Fibroblast of the aortic adventitia (primary cell): ENCODE results near the gene FAF2. TPM values are rescaled to one million over a fixed set of nuclear protein-coding genes. Genes with fewer than 3 reads are reported as not detected.

Experiments
- DNase-seq: peaks from one replicate; pipeline ENCODE4 v3.0.0-alpha.2; 2010; ENCODE audit warnings: low read depth
- H3K4me3 ChIP-seq: 2 replicates; pipeline ENCODE4 v1.5.1; 2011; ENCODE audit warnings: low read depth, mild to moderate bottlenecking, control low read depth, low read length, moderate library complexity
- total RNA-seq: library from RNA; depleted of rRNA; stranded (reverse); fragments of >200 nt; gene quantifications from 2 replicates; pipeline ENCODE4 v1.2.3, GENCODE V29; 2012; ENCODE audit warnings: low replicate concordance
- TF ChIP-seq, protein P1 (sequence below): IDR thresholded peaks from 2 replicates; pipeline ENCODE4 v1.5.1; 2011; ENCODE audit warnings: mild to moderate bottlenecking, low read length, control low read depth, inconsistent platforms; ENCODE audit not compliant: insufficient read depth

The FAF2 gene
- total RNA-seq, 1 donor = 45.3 TPM

- H3K4me3 ChIP-seq = no peak overlapping the region
- TF ChIP-seq, protein P1, sequence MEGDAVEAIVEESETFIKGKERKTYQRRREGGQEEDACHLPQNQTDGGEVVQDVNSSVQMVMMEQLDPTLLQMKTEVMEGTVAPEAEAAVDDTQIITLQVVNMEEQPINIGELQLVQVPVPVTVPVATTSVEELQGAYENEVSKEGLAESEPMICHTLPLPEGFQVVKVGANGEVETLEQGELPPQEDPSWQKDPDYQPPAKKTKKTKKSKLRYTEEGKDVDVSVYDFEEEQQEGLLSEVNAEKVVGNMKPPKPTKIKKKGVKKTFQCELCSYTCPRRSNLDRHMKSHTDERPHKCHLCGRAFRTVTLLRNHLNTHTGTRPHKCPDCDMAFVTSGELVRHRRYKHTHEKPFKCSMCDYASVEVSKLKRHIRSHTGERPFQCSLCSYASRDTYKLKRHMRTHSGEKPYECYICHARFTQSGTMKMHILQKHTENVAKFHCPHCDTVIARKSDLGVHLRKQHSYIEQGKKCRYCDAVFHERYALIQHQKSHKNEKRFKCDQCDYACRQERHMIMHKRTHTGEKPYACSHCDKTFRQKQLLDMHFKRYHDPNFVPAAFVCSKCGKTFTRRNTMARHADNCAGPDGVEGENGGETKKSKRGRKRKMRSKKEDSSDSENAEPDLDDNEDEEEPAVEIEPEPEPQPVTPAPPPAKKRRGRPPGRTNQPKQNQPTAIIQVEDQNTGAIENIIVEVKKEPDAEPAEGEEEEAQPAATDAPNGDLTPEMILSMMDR = no peak
- DNase-seq = no peak
These were observed 85.2 kb downstream of the FAF2 start for GRCh38 chr5:176533390-176533789.

DNA sequence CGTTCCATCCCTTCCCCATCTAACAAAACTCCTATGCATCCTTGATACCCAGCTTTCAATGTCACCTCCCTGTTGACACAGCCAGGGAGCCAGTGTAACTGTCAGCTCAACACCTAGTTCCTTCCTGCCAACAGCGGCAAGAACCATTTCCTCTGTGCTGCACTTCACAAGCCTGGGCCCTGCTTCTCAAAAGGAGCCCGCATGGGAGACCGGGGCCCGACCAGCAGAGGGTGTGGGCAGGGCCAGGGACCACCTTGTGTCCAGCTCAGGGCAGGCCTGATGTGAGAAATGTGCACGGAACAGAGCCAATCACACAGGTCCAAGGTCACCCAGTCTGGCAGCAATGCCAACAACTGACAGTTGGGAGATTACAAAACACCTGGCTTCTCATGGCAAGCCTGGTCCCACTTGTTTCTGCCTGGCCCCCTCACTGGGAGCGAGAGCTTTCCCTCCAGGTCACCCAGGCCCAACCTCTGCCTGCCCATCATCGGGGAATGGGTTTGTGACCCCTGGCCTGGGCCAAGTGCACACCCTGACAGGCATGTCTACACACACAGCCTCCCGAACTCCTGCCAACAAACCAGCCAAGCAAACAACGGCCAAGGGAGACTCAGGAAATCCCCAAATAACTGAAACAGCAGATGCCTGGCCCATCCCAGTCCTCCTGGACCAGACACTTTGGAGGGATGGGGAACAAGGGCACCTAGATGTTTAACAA lies 85.9 kb downstream of the FAF2 start:
- H3K4me3 ChIP-seq = peak overlapping the region; percentile 22
- TF ChIP-seq, protein P1 = no peak
- peak; percentile 44 for DNase-seq

GRCh38 chr5:176534640-176535039 lies 86.5 kb downstream of the FAF2 start:
- TF ChIP-seq, protein P1 = no peak
- DNase-seq = no peak
- H3K4me3 ChIP-seq = peak overlapping the region; percentile 17

DNA sequence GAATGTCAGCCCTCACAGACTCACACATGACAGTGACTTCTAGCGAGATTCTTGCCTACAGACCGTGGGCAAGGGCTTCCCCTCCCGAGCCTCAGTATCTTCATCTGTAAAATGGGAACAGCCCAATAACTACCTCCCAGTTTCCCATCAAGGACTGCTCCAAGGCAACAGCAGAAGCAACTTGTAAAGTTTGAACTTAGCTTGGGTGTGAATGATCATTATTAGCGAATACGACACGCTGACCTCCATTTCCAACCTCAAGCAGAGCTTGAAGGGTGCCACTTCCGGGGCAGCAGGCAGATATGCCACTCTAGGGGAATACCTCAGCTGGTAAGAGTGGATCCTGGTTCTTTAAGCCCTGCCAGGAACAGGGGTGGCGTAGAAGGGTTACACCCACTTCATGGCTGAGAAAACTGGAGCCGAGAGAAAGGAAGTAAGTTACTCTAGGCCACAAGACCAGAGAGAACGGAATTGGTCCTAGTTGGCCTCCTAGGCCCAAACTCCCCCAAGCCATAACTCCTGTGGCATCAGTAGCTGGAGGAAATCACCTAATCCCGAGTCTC lies 87.0 kb downstream of the FAF2 start:
- peak overlapping the region; percentile 81 for H3K4me3 ChIP-seq
- TF ChIP-seq, protein P1 = no peak
- peak; percentile 43 for DNase-seq

GRCh38 chr5:176535664-176536131 lies 87.5 kb downstream of the FAF2 start:
- no peak for DNase-seq
- H3K4me3 ChIP-seq = peak overlapping the region; percentile 81
- TF ChIP-seq, protein P1 = no peak

DNA sequence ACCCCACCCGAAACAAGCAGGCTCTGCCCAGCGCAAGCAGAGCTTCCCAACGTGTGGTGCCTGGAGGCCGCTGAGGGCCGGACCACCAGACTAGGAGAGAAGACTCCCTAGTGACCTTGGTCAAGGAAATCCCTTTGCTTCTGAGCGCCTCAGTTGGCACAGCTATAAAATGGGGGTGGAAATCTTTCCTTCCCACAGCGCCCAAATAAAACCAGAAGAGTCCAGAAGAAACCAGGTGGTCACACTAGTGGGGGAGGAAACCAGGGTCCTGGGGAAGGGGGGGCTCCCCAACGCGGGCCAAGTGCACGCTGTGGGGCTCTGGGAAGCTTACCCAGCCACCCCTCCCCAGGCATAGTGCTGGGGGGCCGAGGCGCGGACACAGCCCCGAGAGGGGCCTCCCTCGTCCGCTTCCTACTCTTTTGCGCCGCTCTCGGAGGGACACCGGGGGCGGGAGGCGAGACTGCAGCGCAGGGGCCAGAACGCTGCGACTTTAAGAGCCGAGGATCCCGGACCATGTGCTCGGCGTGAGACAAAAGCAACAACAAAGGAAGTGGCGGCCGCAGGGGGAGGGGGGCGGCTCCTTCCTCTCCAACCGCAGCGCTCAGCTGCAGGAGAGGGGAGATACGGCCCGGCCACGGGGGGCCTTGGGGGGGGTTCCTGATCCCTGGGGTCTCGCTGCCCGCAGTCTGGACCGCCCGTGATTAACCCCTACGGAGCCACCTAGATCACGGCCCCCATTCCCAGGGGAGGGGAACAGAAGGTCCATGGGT lies 88.1 kb downstream of the FAF2 start:
- DNase-seq = peak; percentile 72
- TF ChIP-seq, protein P1 = no peak
- peak overlapping the region; percentile 81 for H3K4me3 ChIP-seq
